Activated CD4-positive, CD25-positive, alpha-beta regulatory T cell (primary cell): ENCODE data around the gene IMPDH1.

Source experiments
- DNase-seq, 4 experiments: peaks; one replicate each; lab custom pipeline; 2025; lab: John Stamatoyannopoulos, UW

IMPDH1 gene

DNA sequence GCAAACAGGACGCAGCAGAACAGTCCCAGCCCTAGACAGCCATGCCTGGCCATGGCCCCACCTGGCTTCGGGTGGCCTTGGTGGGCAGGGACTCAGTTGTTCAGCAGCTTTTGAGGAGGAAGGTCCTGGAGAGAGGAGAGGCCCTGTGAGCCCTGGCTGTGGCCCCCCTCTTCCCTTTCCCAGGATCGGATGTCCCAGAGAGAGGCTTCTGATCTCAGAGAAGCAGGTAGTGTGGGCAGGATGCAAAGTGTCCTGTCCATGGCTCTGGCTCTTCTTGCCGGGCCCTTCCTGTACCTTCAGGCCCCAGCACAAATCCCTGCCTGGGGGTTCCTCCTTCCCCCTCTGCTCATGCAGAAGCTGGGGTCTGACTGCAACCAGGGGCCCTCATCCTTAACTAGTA is 49.8 kb downstream of the IMPDH1 start:
- no peak for DNase-seq

DNA sequence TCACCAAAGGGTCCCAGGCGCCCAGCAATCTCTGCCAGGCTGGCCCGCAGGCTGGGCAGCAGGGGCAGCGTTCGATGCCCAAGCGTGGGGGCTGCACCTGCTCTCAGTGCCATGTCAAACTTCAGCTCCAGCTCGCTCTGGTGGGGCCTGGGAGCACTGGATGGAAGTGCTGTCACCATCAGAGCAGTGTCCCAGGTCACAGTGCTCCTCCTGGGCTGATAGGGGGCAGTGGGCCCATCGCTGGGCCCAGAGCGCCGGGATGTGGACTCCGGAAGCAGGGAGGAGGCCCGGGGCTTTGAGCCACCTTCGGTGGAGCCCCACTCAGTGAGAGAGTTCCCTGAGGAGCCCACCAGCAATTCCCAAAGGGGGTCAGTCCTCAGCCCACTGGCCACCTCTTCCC is 50.4 kb downstream of the IMPDH1 start:
- no peak for DNase-seq

DNA sequence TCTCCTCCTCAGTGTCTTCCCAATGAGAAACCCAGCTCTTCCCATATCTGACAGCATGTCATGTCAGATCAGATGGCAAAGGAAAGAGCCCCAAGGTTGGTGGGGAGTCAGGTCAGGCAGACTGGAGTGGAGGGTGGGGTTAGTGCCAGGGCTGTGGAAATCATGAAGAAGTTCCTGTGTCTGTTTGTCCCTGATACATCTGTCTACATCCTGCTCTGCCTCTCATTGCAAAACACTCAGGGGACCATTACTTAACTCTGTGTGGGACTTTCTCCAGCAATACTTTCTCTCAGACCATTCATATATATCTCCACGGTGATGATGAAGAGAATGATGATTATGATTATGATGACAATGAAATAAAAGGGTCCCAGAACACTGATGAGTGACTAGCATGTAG is 51.5 kb downstream of the IMPDH1 start:
- no peak for DNase-seq

DNA sequence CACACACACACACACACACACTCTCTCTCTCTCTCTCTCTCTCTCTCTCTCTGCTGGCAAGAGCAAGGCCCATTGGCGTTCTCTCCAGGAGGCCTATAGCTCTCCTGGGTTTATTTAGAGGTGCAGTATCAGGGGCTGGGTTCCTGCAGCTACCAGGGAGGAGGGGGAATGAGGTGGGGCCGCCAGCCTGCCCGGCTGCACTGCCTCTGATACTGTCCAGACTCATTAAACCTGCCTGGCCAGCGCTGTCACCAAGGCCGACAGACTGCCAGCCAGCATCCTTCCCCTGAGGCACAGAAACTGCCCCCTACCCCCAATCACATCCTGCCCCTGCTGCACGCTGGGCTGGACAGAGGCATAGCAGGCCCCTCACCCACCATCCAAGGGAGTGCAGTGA is 52.6 kb downstream of the IMPDH1 start:
- no peak for DNase-seq

DNA sequence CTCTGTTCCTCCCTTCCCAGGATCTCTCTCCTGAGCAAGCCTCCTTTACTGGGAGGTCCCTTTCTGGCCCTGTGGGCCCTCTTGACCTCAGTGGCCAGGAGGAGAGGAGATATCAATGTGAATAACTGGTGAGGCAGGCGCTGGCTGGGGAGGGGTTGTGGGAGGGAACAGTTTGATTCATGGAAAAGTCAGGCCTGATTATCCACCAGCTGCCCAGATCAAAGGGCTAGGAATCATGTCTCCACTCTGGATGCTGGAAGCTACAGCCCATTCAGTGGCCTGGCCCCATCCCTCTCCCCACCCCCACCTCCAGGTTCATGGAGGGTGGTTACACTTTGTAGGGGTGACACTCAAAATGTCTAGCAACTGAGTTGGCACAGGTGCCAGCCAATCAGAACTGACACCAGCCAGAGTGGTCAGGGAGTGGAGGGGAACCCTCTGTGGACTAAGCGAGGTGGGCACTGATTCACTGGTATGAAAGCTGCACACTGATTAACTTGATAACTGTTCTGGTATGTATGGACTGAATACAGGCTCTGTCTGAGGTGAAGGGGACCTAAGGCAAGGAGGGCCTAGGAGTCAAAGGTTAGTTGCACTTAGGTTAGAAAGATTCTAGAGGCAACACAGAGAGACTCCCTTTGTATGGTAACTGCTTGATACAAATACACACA is 53.1 kb downstream of the IMPDH1 start:
- DNase-seq, result no peak

DNA sequence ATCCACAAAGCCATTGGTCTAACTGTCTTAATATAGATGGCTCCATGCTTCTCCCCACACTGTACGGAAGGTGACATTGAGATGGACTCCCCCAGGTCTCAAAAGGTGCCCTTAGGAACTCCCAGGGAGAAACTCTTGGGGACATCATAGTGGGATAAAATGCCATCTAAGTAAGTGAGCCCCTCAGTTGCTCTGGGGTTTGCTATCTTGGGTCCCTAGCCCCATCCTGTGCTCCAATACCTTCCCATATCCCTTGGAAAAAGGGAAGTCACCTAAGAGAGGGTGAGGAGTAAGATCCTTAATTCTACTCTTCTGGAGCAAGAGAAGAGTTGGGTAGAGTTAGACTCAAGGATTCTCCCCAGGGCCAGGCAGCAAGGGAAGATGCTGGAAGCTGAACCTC is 56.2 kb downstream of the IMPDH1 start:
- DNase-seq, result no peak

DNA sequence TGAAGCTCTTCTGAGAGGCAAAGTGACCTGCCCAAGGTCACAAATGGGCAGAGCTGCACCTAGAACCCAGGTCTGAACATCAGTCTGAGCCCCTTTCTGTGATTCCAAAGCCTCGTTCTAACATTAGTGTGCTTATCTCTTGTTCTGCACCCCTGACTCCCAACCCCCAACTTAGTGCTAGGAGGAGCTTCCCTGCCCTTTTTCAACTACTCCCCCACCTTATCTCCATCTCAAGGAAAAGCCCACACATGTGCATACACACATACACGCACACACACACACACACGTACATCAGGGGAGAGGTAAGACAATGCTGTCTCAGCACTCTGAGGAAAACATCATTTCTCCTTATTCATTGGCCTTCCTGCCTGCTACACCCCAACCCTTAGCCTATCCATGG is 56.6 kb downstream of the IMPDH1 start:
- DNase-seq, result no peak

DNA sequence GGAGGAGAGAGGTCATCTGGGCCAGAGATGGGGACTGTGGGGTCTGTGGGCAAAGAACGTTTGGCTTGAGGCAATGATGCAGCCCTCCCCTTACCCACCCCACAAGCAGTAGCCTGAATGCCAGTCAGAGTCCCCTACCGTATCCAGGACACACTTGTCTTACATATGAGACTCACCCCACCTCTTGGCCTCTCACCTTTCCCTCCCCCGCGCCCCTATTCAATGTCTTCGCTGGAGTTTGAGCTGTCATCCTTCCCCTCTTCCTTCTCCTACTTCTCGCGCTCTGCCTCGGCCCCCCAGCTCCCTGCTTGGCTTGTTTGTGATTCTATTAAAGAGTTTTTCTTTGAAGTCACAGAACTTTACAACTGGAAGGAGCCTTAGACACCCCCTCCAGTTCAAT is 57.1 kb downstream of the IMPDH1 start:
- DNase-seq, result no peak

DNA sequence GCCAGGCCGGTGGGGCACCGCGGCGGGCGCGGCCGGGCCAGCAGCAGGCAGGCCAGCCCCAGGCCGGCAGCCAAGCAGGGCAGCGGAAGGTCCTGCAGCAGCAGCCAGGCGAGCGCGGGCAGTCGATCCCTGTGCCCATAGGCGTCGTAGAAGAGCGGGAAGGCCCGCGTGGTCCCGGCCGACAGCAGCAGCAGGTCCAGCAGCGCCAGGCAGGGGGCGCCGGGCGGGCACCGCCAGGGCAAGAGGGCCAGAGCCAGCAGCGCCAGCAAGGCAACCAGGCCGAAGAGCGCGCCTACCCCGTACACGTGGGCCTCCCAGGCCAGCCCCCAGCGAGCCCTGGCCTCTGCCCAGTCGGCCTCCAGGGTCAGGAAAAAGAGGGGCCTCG is 57.6 kb downstream of the IMPDH1 start:
- DNase-seq, result no peak

DNA sequence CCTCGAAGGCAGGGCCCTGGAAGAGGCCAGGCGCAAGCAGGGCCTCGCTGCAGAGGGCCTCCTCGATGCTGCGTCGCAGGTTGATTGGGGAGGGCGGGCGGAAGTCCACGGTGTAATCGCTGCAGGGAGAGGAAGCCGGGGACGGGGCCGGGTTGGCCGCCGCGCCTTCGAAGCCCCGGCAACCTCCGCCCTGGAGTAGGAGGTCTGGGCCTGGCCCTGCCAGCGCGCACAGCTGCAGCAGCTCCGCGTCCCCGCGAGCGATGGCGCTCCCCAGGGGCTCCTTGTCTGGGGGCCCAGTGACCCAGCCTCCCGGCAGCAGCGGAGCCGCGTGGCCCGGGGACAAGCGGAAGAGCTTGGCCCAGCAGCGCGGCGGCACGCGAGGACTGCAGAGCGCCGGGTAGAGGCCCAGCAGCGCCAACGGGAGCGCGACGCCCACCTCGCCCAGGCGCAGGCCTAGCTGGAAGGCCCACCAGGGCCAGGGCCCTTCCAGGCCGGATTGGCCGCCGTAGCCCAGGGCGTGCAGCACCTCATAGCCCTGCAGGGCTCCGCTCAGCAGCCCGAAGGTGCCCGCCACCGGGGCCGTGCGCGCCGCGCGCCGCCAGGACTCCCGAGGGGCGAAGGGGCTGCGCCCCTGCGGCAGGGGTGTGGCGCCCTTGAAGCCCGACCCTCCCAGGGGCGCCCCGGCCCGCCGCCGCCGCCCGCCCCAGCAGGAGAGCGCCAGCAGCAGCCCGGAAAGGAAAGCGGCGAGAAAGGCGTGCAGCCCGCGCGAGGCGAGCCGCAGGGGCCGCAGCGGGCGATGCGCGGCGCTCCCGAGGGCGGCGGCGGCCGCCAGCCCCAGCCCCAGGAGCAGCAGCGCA is 58.3 kb downstream of the IMPDH1 start:
- no peak for DNase-seq

DNA sequence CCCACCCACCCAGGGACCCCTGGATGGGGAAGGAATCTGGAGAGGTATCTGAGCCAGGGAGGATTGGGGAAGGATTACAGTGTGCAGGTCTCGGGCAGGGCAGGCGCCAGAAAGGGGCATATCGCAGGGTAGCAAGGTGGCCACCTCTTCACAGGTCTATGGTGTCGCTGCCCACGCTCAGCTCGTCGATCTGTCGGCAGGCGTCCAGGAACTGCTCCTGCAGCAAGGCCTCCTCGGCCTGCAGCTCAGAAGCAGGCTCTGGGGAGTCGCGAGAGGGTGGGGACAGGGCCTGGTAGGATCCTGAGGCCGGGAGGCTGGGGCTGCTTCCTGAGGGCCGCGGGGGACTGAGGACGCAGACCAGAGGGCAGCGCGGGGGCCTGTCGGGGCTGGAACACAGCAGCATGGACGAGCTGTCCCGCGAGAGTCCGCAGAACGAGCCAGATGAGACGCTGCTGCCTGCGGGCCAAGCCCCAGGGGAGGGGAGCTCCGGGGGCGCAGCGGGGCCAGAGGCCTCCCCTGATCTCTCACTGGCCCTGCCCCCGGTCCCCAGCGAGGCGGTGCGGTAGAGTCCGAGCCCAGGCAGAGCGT is 59.0 kb downstream of the IMPDH1 start:
- DNase-seq, result no peak

DNA sequence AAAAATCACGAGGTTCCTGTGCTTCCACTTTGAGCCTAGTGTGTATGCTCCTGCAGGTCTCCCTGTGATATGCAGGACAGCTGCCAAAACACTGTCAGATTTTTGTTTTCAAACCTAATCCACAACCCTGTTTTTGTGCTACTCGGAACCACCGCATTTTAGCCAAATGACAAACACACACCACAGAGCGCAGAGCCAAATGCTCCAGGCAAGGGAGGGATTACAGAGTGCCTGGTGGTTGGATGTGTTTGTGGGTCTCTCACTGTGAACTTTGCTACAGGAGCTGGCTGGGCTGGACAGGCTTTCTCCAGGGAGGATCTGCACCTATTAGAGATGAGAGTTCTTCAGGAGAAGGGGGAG is 60.3 kb downstream of the IMPDH1 start:
- no peak for DNase-seq

DNA sequence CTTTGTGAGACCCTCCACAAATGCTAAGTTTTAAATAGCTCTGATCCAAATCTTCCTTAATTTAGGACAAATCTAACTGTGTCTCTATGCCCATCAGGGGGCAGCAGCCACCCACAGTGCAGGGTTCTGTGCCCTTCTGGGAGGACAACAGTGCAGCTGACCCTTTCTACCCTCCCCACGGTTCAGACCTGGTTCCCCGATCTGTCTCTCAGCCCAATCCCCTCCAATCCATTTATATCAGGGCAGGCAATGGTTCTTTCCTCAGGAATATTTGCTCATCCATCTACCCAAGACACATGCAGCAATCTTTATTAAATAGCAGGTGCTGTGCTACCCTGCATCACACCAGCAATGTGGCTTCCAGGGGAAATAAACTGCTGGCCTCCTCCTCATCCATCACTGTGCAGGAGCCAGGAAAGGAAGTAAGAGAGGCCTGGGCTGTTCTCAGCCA is 62.1 kb downstream of the IMPDH1 start:
- peak in 3 of 4 experiments; percentile 9 to 21 (median 9) for DNase-seq

DNA sequence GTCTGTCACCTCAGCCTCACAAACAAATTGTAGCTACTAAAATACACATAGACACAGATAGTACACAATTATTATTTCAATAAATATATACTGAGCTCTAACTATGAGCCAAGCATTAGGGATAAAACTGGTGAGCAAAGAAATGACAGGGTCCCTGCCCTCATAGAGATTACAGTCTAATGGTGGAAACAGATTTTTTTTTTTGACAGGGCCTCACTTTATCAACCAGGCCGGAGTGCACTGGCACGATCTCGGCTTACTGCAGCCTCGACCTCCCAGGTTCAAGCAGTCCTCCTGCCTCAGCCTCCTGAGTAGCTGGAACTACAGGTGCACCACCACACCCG is 65.4 kb downstream of the IMPDH1 start:
- DNase-seq, result no peak

DNA sequence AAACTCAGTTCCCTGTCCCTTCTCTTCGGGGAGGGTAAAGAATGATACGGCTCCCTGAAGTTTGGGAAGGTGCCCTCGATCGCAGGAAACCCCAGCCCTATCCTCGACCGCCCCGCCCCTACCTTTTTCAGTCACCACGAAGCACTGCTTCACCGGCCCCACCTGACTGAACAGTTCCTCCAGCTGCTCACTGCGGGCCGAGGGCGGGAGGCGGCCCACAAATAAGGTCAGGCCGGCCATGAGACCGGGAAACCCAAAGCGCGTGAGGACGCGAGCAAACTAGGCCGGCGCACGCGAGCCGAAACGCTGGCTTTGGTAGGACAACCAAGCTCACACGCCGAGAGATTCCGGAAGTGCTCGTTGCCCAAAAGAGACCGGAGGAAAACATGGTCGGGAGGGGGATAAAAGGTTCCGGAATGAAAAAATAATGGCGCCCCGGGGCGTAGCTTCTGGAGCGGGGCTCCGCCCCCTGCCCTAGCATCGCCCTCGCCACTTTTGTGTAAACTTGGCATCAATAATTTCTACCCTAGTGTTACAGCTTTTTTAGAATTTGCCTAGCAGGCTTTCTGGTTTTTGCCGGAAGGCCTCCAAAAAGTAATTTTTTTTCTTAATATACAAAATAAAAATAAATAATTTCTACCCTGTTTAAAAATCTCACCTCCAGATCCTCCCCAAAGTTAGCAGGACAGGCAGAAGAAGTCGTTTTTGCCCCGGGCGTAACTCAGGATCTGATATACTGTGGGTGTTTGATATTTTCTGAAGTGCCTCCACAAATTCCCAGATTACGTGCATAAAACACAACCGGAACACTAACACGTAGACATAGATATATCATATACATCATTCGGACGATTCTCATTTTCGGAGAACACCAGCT is 66.0 kb downstream of the IMPDH1 start, which contains the start of gene RBM28:
Gene RBM28, minus strand, starts transcription at position 355 of the 877 bp plus-strand sequence. Its CDS starts 115 bp downstream, at position 240.
- peak; percentile 54 to 66 (median 62) for DNase-seq
